Measurements from ENCODE around the gene MBOAT2.

Gene MBOAT2

GRCh38 chr2:9029721-9030120 is 26.2 kb upstream of the MBOAT2 start:
- Histone ChIP-seq H3K9me3 (ENCODE audit: control insufficient read depth, insufficient read depth, low read length) (no peaks in the 10 kb centered on the region), H3K4me1 (ENCODE audit: insufficient read depth, low read length) (peaks cover 9% of the 10 kb centered on the region), H3K36me3 (ENCODE audit: insufficient read depth, low read length) (no peaks in the 10 kb centered on the region), H3K9ac (ENCODE audit: low read depth, low read length) (no peak overlapping the region)

GRCh38 chr2:9027884-9028283 is 24.4 kb upstream of the MBOAT2 start:
- Histone ChIP-seq H3K9me3 (ENCODE audit: control insufficient read depth, insufficient read depth, low read length) (no peaks in the 10 kb centered on the region), H3K9ac (ENCODE audit: low read depth, low read length) (no peak overlapping the region), H3K4me1 (ENCODE audit: insufficient read depth, low read length) (peaks cover under 1% of the 10 kb centered on the region; the same call in 1 of the 2 replicates), H3K36me3 (ENCODE audit: insufficient read depth, low read length) (no peaks in the 10 kb centered on the region)

GRCh38 chr2:9025746-9026145 is 22.3 kb upstream of the MBOAT2 start:
- Histone ChIP-seq H3K36me3 (ENCODE audit: insufficient read depth, low read length) (no peaks in the 10 kb centered on the region), H3K4me1 (ENCODE audit: insufficient read depth, low read length) (no peaks in the 10 kb centered on the region), H3K9me3 (ENCODE audit: control insufficient read depth, insufficient read depth, low read length) (no peaks in the 10 kb centered on the region), H3K9ac (ENCODE audit: low read depth, low read length) (no peak overlapping the region)

- Histone ChIP-seq H3K36me3 (ENCODE audit: insufficient read depth, low read length) (no peaks in the 10 kb centered on the region), H3K4me1 (ENCODE audit: insufficient read depth, low read length) (no peaks in the 10 kb centered on the region), H3K9ac (ENCODE audit: low read depth, low read length) (no peak overlapping the region), H3K9me3 (ENCODE audit: control insufficient read depth, insufficient read depth, low read length) (no peaks in the 10 kb centered on the region)
These were observed 21.1 kb upstream of the MBOAT2 start for GRCh38 chr2:9024575-9024974.

GRCh38 chr2:9021563-9022211 is 18.2 kb upstream of the MBOAT2 start:
- no peak overlapping the region for H3K9ac ChIP-seq (ENCODE audit: low read depth, low read length)
- H3K9me3 ChIP-seq (ENCODE audit: control insufficient read depth, insufficient read depth, low read length) = no peaks in the 10 kb centered on the region
- no peaks in the 10 kb centered on the region for H3K36me3 ChIP-seq (ENCODE audit: insufficient read depth, low read length)

GRCh38 chr2:9020267-9020666 is 16.8 kb upstream of the MBOAT2 start:
- Histone ChIP-seq H3K4me1 (ENCODE audit: insufficient read depth, low read length) (no peaks in the 10 kb centered on the region), H3K9ac (ENCODE audit: low read depth, low read length) (no peak overlapping the region), H3K36me3 (ENCODE audit: insufficient read depth, low read length) (no peaks in the 10 kb centered on the region), H3K9me3 (ENCODE audit: control insufficient read depth, insufficient read depth, low read length) (no peaks in the 10 kb centered on the region)

More at GRCh38 chr2:9021563-9022211, 18.2 kb upstream of the MBOAT2 start:
- H3K4me1 ChIP-seq (ENCODE audit: insufficient read depth, low read length) = no peaks in the 10 kb centered on the region

GRCh38 chr2:9018534-9018933 is 15.1 kb upstream of the MBOAT2 start:
- Histone ChIP-seq H3K36me3 (ENCODE audit: insufficient read depth, low read length) (no peaks in the 10 kb centered on the region), H3K4me1 (ENCODE audit: insufficient read depth, low read length) (no peaks in the 10 kb centered on the region), H3K9ac (ENCODE audit: low read depth, low read length) (no peak overlapping the region), H3K9me3 (ENCODE audit: control insufficient read depth, insufficient read depth, low read length) (no peaks in the 10 kb centered on the region)

GRCh38 chr2:9018109-9018508 is 14.6 kb upstream of the MBOAT2 start:
- Histone ChIP-seq H3K9ac (ENCODE audit: low read depth, low read length) (no peak overlapping the region), H3K4me1 (ENCODE audit: insufficient read depth, low read length) (no peaks in the 10 kb centered on the region), H3K9me3 (ENCODE audit: control insufficient read depth, insufficient read depth, low read length) (no peaks in the 10 kb centered on the region), H3K36me3 (ENCODE audit: insufficient read depth, low read length) (no peaks in the 10 kb centered on the region)

- Histone ChIP-seq H3K9me3 (ENCODE audit: control insufficient read depth, insufficient read depth, low read length) (no peaks in the 10 kb centered on the region), H3K9ac (ENCODE audit: low read depth, low read length) (no peak overlapping the region), H3K4me1 (ENCODE audit: insufficient read depth, low read length) (no peaks in the 10 kb centered on the region), H3K36me3 (ENCODE audit: insufficient read depth, low read length) (no peaks in the 10 kb centered on the region)
These were observed 13.9 kb upstream of the MBOAT2 start for GRCh38 chr2:9017411-9017810.

GRCh38 chr2:9015998-9016397 is 12.5 kb upstream of the MBOAT2 start:
- no peaks in the 10 kb centered on the region for H3K4me1 ChIP-seq (ENCODE audit: insufficient read depth, low read length)
- no peak overlapping the region for H3K9ac ChIP-seq (ENCODE audit: low read depth, low read length)
- no peaks in the 10 kb centered on the region for H3K9me3 ChIP-seq (ENCODE audit: control insufficient read depth, insufficient read depth, low read length)
- H3K36me3 ChIP-seq (ENCODE audit: insufficient read depth, low read length) = no peaks in the 10 kb centered on the region

- H3K9me3 ChIP-seq (ENCODE audit: control insufficient read depth, insufficient read depth, low read length) = no peaks in the 10 kb centered on the region
- H3K36me3 ChIP-seq (ENCODE audit: insufficient read depth, low read length) = no peaks in the 10 kb centered on the region
- no peaks in the 10 kb centered on the region for H3K4me1 ChIP-seq (ENCODE audit: insufficient read depth, low read length)
- no peak overlapping the region for H3K9ac ChIP-seq (ENCODE audit: low read depth, low read length)
These were observed 9.9 kb upstream of the MBOAT2 start for GRCh38 chr2:9013403-9013802.

- no peaks in the 10 kb centered on the region for H3K36me3 ChIP-seq (ENCODE audit: insufficient read depth, low read length)
- H3K4me1 ChIP-seq (ENCODE audit: insufficient read depth, low read length) = no peaks in the 10 kb centered on the region
- no peak overlapping the region for H3K9ac ChIP-seq (ENCODE audit: low read depth, low read length)
- H3K9me3 ChIP-seq (ENCODE audit: control insufficient read depth, insufficient read depth, low read length) = no peaks in the 10 kb centered on the region
These were observed 7.4 kb upstream of the MBOAT2 start for GRCh38 chr2:9010866-9011265.

- Histone ChIP-seq H3K9ac (ENCODE audit: low read depth, low read length) (no peak overlapping the region), H3K36me3 (ENCODE audit: insufficient read depth, low read length) (no peaks in the 10 kb centered on the region), H3K4me1 (ENCODE audit: insufficient read depth, low read length) (0 out of 2 replicates have a peak, but pooled peaks cover 5% of the 10 kb centered on the region), H3K9me3 (ENCODE audit: control insufficient read depth, insufficient read depth, low read length) (no peaks in the 10 kb centered on the region)
These were observed 5.6 kb upstream of the MBOAT2 start for GRCh38 chr2:9008951-9009664.

- no peaks in the 10 kb centered on the region for H3K9me3 ChIP-seq (ENCODE audit: control insufficient read depth, insufficient read depth, low read length)
- H3K4me1 ChIP-seq (ENCODE audit: insufficient read depth, low read length) = peaks cover 12% of the 10 kb centered on the region
- H3K9ac ChIP-seq (ENCODE audit: low read depth, low read length) = no peak overlapping the region
- no peaks in the 10 kb centered on the region for H3K36me3 ChIP-seq (ENCODE audit: insufficient read depth, low read length)
These were observed 2.9 kb upstream of the MBOAT2 start for GRCh38 chr2:9006368-9006767.
